K562 (cell line): ENCODE measurements around the gene C2orf81. TPM values are rescaled to one million over a fixed set of nuclear protein-coding genes. Genes with fewer than 3 reads are reported as not detected.

Source experiments
- CBX1 ChIP-seq: sonication (generic); IDR thresholded peaks from 2 replicates; pipeline ENCODE4 v1.6.1; 2016; ENCODE audit warnings: antibody characterized with exemption, low read depth, mild to moderate bottlenecking
- CREB1 ChIP-seq, 2 experiments: sonication (generic) in 1 of 2; formaldehyde crosslinking in 1 of 2; IDR thresholded peaks; 2 replicates each; pipeline versions ENCODE4 v1.6.1 to v1.8.0; 2012 to 2022; ENCODE audit warnings: inconsistent platforms in 1 of 2, mild to moderate bottlenecking in 1 of 2, missing genetic modification reagents in 1 of 2, moderate library complexity in 1 of 2
- CSDE1 ChIP-seq, 2 experiments: fragments of 450-650 bp; IDR thresholded peaks; 2 replicates each; pipeline ENCODE4 v1.6.1; 2016; ENCODE audit warnings: mild to moderate bottlenecking in 1 of 2
- CTBP1 ChIP-seq: fragments of 450-650 bp; IDR thresholded peaks from 2 replicates; pipeline ENCODE4 v1.6.1; 2016; ENCODE audit warnings: borderline replicate concordance
- E2F3 ChIP-seq: fragments of 250-450 bp; sonication (Bioruptor Pico); IDR thresholded peaks from 2 replicates; pipeline ENCODE4 v1.4.0; 2020; ENCODE audit warnings: mild to moderate bottlenecking
- FOXM1 ChIP-seq, 2 experiments: fragments of 450-650 bp in 1 of 2; sonication (generic) in 1 of 2; formaldehyde crosslinking in 1 of 2; IDR thresholded peaks; 2 replicates each; pipeline versions ENCODE4 v1.6.1 to v1.9.0; 2017 to 2022; ENCODE audit warnings: low read depth in 2 of 2, mild to moderate bottlenecking in 2 of 2, missing genetic modification reagents in 1 of 2, moderate library complexity in 1 of 2
- HCFC1 ChIP-seq: IDR thresholded peaks from 2 replicates; pipeline ENCODE4 v1.6.1; 2012; ENCODE audit warnings: low read depth, low read length, improper control_type of control experiment
- JUND ChIP-seq, 2 experiments: IDR thresholded peaks; 2 replicates in 1 of 2; 3 replicates in 1 of 2; pipeline ENCODE4 v1.6.1; 2011; ENCODE audit warnings: borderline replicate concordance in 2 of 2, low read depth in 2 of 2, low read length in 2 of 2, improper control_type of control experiment in 1 of 2, missing biosample characterization in 1 of 2, missing genetic modification characterization in 1 of 2, missing genetic modification reagents in 1 of 2
- KDM5B ChIP-seq: fragments of 200-600 bp; sonication (generic); IDR thresholded peaks from 2 replicates; pipeline ENCODE4 v1.6.1; 2012; ENCODE audit warnings: low read depth, mild to moderate bottlenecking, moderate library complexity, low read length, control low read depth, inconsistent platforms; ENCODE audit not compliant: insufficient replicate concordance
- LARP7 ChIP-seq: fragments of 450-650 bp; IDR thresholded peaks from 2 replicates; pipeline ENCODE4 v1.6.1; 2016
- LCOR ChIP-seq: sonication (generic); formaldehyde crosslinking; IDR thresholded peaks from 2 replicates; pipeline ENCODE4 v1.8.0; 2022; ENCODE audit warnings: mild to moderate bottlenecking, missing genetic modification reagents
- NFXL1 ChIP-seq: fragments of 450-650 bp; formaldehyde crosslinking; IDR thresholded peaks from 2 replicates; pipeline ENCODE4 v1.4.0; 2021; ENCODE audit warnings: mild to moderate bottlenecking
- NR2C2 ChIP-seq, 2 experiments: fragments of 200-800 bp in 1 of 2; sonication (Bioruptor generic) in 1 of 2; sonication (generic) in 1 of 2; formaldehyde crosslinking in 1 of 2; IDR thresholded peaks; 2 replicates each; pipeline versions ENCODE4 v1.6.1 to v1.8.0; 2016 to 2022; ENCODE audit warnings: mild to moderate bottlenecking in 1 of 2, missing compliant biosample characterization in 1 of 2, missing genetic modification characterization in 1 of 2, missing genetic modification reagents in 1 of 2
- POLR2G ChIP-seq: fragments of 200-400 bp; formaldehyde crosslinking; IDR thresholded peaks from 2 replicates; pipeline ENCODE4 v1.6.1; 2017; ENCODE audit warnings: low read depth, mild to moderate bottlenecking, antibody characterized with exemption, low read length, moderate library complexity
- PPARD ChIP-seq: fragments of 250-450 bp; sonication (Bioruptor Pico); IDR thresholded peaks from 2 replicates; pipeline ENCODE4 v1.8.0; 2022; ENCODE audit warnings: inconsistent platforms, mild to moderate bottlenecking, moderate library complexity
- RFX1 ChIP-seq: fragments of 450-650 bp; IDR thresholded peaks from 2 replicates; pipeline ENCODE4 v1.6.1; 2016; ENCODE audit warnings: mild to moderate bottlenecking, moderate library complexity
- SAFB ChIP-seq: fragments of 200-400 bp; formaldehyde crosslinking; IDR thresholded peaks from 2 replicates; pipeline ENCODE4 v1.6.1; 2017; ENCODE audit warnings: low read depth, low read length, borderline replicate concordance
- SMAD1 ChIP-seq: fragments of 150-350 bp; IDR thresholded peaks from 2 replicates; pipeline ENCODE4 v1.6.1; 2014; ENCODE audit warnings: low read length, low read depth; ENCODE audit not compliant: partially characterized antibody
- STAT5A ChIP-seq: IDR thresholded peaks from 2 replicates; pipeline ENCODE4 v1.6.1; 2012; ENCODE audit warnings: low read length, inconsistent platforms, borderline replicate concordance
- ZNF121 ChIP-seq: sonication (generic); formaldehyde crosslinking; conservative IDR thresholded peaks from 2 replicates; pipeline ENCODE4 v1.8.0; 2022; ENCODE audit warnings: missing genetic modification reagents
- ZNF232 ChIP-seq: sonication (generic); formaldehyde crosslinking; IDR thresholded peaks from 2 replicates; pipeline ENCODE4 v1.8.0; 2022; ENCODE audit warnings: mild to moderate bottlenecking, missing genetic modification reagents
- ZNF354B ChIP-seq: fragments of 250-450 bp; sonication (Bioruptor Pico); IDR thresholded peaks from 2 replicates; pipeline ENCODE4 v1.4.0; 2020
- polyA plus RNA-seq, 8 experiments: library from polyadenylated mRNA; depleted of rRNA in 4 of 8; stranded (reverse) in 5 of 8; unstranded in 3 of 8; fragments of >200 nt; fragmentation: Nextera tagmentation in 2 of 8; fragmentation: Illumina TruSeq in 1 of 8; extraction: Ambion mirVana in 2 of 8; extraction: Trizol in 1 of 8; gene quantifications; 2 replicates each; pipeline versions ENCODE4 v1.2.1 to v1.2.3, GENCODE V29; 2011 to 2014; ENCODE audit warnings: inconsistent platforms in 1 of 8, missing spikeins in 1 of 8
- total RNA-seq, 7 experiments: library from RNA; depleted of rRNA in 6 of 7; stranded (reverse); fragments of >200 nt in 6 of 7; fragmentation: Illumina TruSeq in 2 of 7; extraction: Trizol in 2 of 7; gene quantifications; 2 replicates each; pipeline versions ENCODE4 v1.2.1 to v1.2.3, GENCODE V29; 2011 to 2021; ENCODE audit warnings: low replicate concordance in 1 of 7
- TF ChIP-seq, protein P1 (sequence below): sonication (generic); formaldehyde crosslinking; IDR thresholded peaks from 2 replicates; pipeline ENCODE4 v1.9.0; 2022; ENCODE audit warnings: mild to moderate bottlenecking, missing genetic modification reagents
- TF ChIP-seq, protein P2 (sequence below): fragments of 200-800 bp; sonication (Bioruptor generic); IDR thresholded peaks from 2 replicates; pipeline ENCODE4 v1.6.1; 2017; ENCODE audit warnings: missing genetic modification characterization, missing compliant biosample characterization
- TF ChIP-seq, protein P3 (sequence below): sonication (generic); formaldehyde crosslinking; IDR thresholded peaks from 2 replicates; pipeline ENCODE4 v1.8.0; 2022; ENCODE audit warnings: mild to moderate bottlenecking, missing genetic modification reagents, borderline replicate concordance

Gene C2orf81
- total and polyA plus RNA-seq, 9 of the 15 experiments (the other 6 are each of a cell fraction or from before 2014, with no cell fraction given): 0.06 TPM; not detected in 8

DNA sequence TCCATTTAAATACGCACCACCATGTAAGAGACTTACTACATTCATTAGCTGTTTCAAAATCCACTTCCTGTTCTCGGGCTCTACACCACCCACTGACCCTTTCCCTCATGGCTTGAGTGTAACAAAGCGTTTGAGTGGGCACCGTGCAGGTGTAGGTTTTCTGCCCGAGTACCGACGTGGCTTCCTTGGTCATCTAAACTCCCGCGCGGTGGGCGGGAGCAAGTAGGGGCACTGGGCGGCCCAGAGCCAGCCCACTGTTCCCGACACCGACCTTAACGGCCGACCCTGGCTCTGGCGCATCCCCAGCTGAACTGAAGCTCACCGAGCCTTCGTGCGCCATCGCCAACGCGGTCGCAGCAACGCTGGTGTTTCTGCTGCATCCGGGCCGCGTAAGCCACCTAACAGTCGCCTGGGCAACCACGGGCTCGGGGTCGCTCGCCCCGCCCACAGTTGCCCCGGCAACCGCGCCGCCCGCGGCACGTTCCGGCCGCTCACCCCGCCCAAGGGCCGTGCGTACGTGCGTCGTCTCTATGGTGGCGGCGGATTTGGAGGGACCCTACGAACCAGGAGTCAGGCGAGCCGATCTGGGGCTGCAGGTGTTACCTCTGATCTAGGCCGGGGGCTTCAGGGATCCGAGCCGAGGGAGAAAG lies at the start of gene C2orf81, which contains the start of gene WDR54 (continued):
- TF ChIP-seq, protein P1, sequence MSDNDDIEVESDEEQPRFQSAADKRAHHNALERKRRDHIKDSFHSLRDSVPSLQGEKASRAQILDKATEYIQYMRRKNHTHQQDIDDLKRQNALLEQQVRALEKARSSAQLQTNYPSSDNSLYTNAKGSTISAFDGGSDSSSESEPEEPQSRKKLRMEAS (CRISPR knock-in tag): peak; percentile 49
- TF ChIP-seq LARP7: no peak
- TF ChIP-seq E2F3 (CRISPR knock-in tag): no peak
- TF ChIP-seq POLR2G: peak; percentile 63
- no peak for TF ChIP-seq FOXM1 (IDR thresholded peaks at IDR 0.05; ENCODE audit: low read depth)
- TF ChIP-seq FOXM1 (CRISPR knock-in tag; IDR thresholded peaks at IDR 0.05; ENCODE audit: low read depth): no peak
- TF ChIP-seq STAT5A: no peak
- TF ChIP-seq, protein P2, sequence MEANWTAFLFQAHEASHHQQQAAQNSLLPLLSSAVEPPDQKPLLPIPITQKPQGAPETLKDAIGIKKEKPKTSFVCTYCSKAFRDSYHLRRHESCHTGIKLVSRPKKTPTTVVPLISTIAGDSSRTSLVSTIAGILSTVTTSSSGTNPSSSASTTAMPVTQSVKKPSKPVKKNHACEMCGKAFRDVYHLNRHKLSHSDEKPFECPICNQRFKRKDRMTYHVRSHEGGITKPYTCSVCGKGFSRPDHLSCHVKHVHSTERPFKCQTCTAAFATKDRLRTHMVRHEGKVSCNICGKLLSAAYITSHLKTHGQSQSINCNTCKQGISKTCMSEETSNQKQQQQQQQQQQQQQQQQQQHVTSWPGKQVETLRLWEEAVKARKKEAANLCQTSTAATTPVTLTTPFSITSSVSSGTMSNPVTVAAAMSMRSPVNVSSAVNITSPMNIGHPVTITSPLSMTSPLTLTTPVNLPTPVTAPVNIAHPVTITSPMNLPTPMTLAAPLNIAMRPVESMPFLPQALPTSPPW (CRISPR knock-in tag): peak; percentile 72
- TF ChIP-seq ZNF121 (CRISPR knock-in tag): no peak
- TF ChIP-seq RFX1: peak; percentile 96
- no peak for TF ChIP-seq CREB1 (IDR thresholded peaks at IDR 0.05)
- TF ChIP-seq CREB1 (CRISPR knock-in tag; IDR thresholded peaks at IDR 0.05): peak; percentile 53; the same call in 1 of the 2 replicates
- TF ChIP-seq JUND (IDR thresholded peaks at IDR 0.05; ENCODE audit: borderline replicate concordance, low read depth, low read length): 0 out of 2 replicates have a peak, but pooled peaks have one; percentile 14
- TF ChIP-seq JUND (tag; IDR thresholded peaks at IDR 0.05; ENCODE audit: borderline replicate concordance, low read depth, low read length): no peak
- peak in 1 of 2 experiments; percentile 95; a peak in 2 of 4 replicates for TF ChIP-seq CSDE1 (IDR thresholded peaks at IDR 0.05)
- TF ChIP-seq SMAD1: no peak
- no peak for TF ChIP-seq CBX1
- TF ChIP-seq NFXL1 (CRISPR knock-in tag): no peak
- TF ChIP-seq CTBP1: peak; percentile 68
- TF ChIP-seq NR2C2 (CRISPR knock-in tag; IDR thresholded peaks at IDR 0.05): no peak
- TF ChIP-seq NR2C2 (tag; IDR thresholded peaks at IDR 0.05): peak; percentile 40; the same call in 1 of the 2 replicates
- TF ChIP-seq SAFB: no peak
- TF ChIP-seq ZNF354B (CRISPR knock-in tag): no peak
- TF ChIP-seq, protein P3, sequence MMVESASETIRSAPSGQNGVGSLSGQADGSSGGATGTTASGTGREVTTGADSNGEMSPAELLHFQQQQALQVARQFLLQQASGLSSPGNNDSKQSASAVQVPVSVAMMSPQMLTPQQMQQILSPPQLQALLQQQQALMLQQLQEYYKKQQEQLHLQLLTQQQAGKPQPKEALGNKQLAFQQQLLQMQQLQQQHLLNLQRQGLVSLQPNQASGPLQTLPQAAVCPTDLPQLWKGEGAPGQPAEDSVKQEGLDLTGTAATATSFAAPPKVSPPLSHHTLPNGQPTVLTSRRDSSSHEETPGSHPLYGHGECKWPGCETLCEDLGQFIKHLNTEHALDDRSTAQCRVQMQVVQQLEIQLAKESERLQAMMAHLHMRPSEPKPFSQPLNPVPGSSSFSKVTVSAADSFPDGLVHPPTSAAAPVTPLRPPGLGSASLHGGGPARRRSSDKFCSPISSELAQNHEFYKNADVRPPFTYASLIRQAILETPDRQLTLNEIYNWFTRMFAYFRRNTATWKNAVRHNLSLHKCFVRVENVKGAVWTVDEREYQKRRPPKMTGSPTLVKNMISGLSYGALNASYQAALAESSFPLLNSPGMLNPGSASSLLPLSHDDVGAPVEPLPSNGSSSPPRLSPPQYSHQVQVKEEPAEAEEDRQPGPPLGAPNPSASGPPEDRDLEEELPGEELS (CRISPR knock-in tag): peak; percentile 73; the same call in 1 of the 2 replicates
- 0 out of 2 replicates have a peak, but pooled peaks have one; percentile 16 for TF ChIP-seq HCFC1
- no peak for TF ChIP-seq PPARD (CRISPR knock-in tag)
- TF ChIP-seq LCOR (CRISPR knock-in tag): peak; percentile 71; the same call in 1 of the 2 replicates
- 0 out of 2 replicates have a peak, but pooled peaks have one; percentile 61 for TF ChIP-seq ZNF232 (CRISPR knock-in tag)
- peak; percentile 37 for TF ChIP-seq KDM5B
